Measurements from ENCODE around the gene CDC16.

The CDC16 gene

GRCh38 chr13:114212158-114212495 lies 22.6 kb upstream of the CDC16 start:
- Mint-ChIP-seq H3K27me3 (ENCODE audit: low read depth) (peaks cover 25% of the 10 kb centered on the region), H3K27ac (no peak overlapping the region), H3K9me3 (peaks cover 5% of the 10 kb centered on the region), H3K4me3 (no peak overlapping the region), H3K36me3 (ENCODE audit: low read depth) (no peaks in the 10 kb centered on the region), H3K4me1 (ENCODE audit: low read depth) (no peaks in the 10 kb centered on the region)
- no peak for DNase-seq (ENCODE audit: low spot score)

GRCh38 chr13:114213980-114214379 lies 20.7 kb upstream of the CDC16 start:
- H3K27ac Mint-ChIP-seq: no peak overlapping the region

GRCh38 chr13:114219392-114219791 lies 15.3 kb upstream of the CDC16 start:
- H3K4me1 Mint-ChIP-seq (ENCODE audit: low read depth): peaks cover 18% of the 10 kb centered on the region
- no peak for DNase-seq (ENCODE audit: low spot score)

More at GRCh38 chr13:114213980-114214379, 20.7 kb upstream of the CDC16 start:
- DNase-seq (ENCODE audit: low spot score): no peak
- no peak overlapping the region for H3K4me3 Mint-ChIP-seq
- H3K9me3 Mint-ChIP-seq: no peaks in the 10 kb centered on the region
- peaks cover 38% of the 10 kb centered on the region for H3K27me3 Mint-ChIP-seq (ENCODE audit: low read depth)
- no peaks in the 10 kb centered on the region for H3K4me1 Mint-ChIP-seq (ENCODE audit: low read depth)
- H3K36me3 Mint-ChIP-seq (ENCODE audit: low read depth): no peaks in the 10 kb centered on the region

GRCh38 chr13:114222461-114222968 lies 12.2 kb upstream of the CDC16 start:
- peaks cover 27% of the 10 kb centered on the region for H3K27me3 Mint-ChIP-seq (ENCODE audit: low read depth)
- H3K4me1 Mint-ChIP-seq (ENCODE audit: low read depth): peaks cover 36% of the 10 kb centered on the region
- no peaks in the 10 kb centered on the region for H3K9me3 Mint-ChIP-seq
- DNase-seq (ENCODE audit: low spot score): no peak
- no peaks in the 10 kb centered on the region for H3K36me3 Mint-ChIP-seq (ENCODE audit: low read depth)
- H3K27ac Mint-ChIP-seq: no peak overlapping the region
- H3K4me3 Mint-ChIP-seq: no peak overlapping the region

More at GRCh38 chr13:114219392-114219791, 15.3 kb upstream of the CDC16 start:
- Mint-ChIP-seq H3K27ac (no peak overlapping the region), H3K4me3 (no peak overlapping the region), H3K36me3 (ENCODE audit: low read depth) (no peaks in the 10 kb centered on the region), H3K9me3 (no peaks in the 10 kb centered on the region), H3K27me3 (ENCODE audit: low read depth) (peaks cover 39% of the 10 kb centered on the region)

GRCh38 chr13:114224201-114224600 lies 10.5 kb upstream of the CDC16 start:
- Mint-ChIP-seq H3K4me3 (no peak overlapping the region), H3K27me3 (ENCODE audit: low read depth) (peaks cover 16% of the 10 kb centered on the region), H3K27ac (no peak overlapping the region), H3K36me3 (ENCODE audit: low read depth) (no peaks in the 10 kb centered on the region), H3K9me3 (no peaks in the 10 kb centered on the region), H3K4me1 (ENCODE audit: low read depth) (peaks cover 36% of the 10 kb centered on the region)
- DNase-seq (ENCODE audit: low spot score): no peak

- H3K27ac Mint-ChIP-seq: no peak overlapping the region
- H3K36me3 Mint-ChIP-seq (ENCODE audit: low read depth): no peaks in the 10 kb centered on the region
Observed at GRCh38 chr13:114225610-114226009, 9.1 kb upstream of the CDC16 start.

GRCh38 chr13:114226088-114226487 lies 8.6 kb upstream of the CDC16 start:
- Mint-ChIP-seq H3K4me1 (ENCODE audit: low read depth) (peaks cover 29% of the 10 kb centered on the region), H3K36me3 (ENCODE audit: low read depth) (no peaks in the 10 kb centered on the region), H3K4me3 (no peak overlapping the region), H3K9me3 (no peaks in the 10 kb centered on the region), H3K27me3 (ENCODE audit: low read depth) (peaks cover 24% of the 10 kb centered on the region), H3K27ac (no peak overlapping the region)
- no peak for DNase-seq (ENCODE audit: low spot score)

More at GRCh38 chr13:114225610-114226009, 9.1 kb upstream of the CDC16 start:
- H3K4me3 Mint-ChIP-seq: no peak overlapping the region
- H3K4me1 Mint-ChIP-seq (ENCODE audit: low read depth): peaks cover 29% of the 10 kb centered on the region
- DNase-seq (ENCODE audit: low spot score): no peak
- no peaks in the 10 kb centered on the region for H3K9me3 Mint-ChIP-seq
- peaks cover 22% of the 10 kb centered on the region for H3K27me3 Mint-ChIP-seq (ENCODE audit: low read depth)

GRCh38 chr13:114226699-114227323 lies 7.9 kb upstream of the CDC16 start:
- H3K9me3 Mint-ChIP-seq: no peaks in the 10 kb centered on the region
- H3K4me1 Mint-ChIP-seq (ENCODE audit: low read depth): peaks cover 24% of the 10 kb centered on the region
- H3K4me3 Mint-ChIP-seq: no peak overlapping the region
- H3K27ac Mint-ChIP-seq: no peak overlapping the region
- peak; percentile 74 for DNase-seq (ENCODE audit: low spot score)
- peaks cover 24% of the 10 kb centered on the region for H3K27me3 Mint-ChIP-seq (ENCODE audit: low read depth)
- no peaks in the 10 kb centered on the region for H3K36me3 Mint-ChIP-seq (ENCODE audit: low read depth)

GRCh38 chr13:114227528-114227927 lies 7.2 kb upstream of the CDC16 start:
- Mint-ChIP-seq H3K4me3 (no peak overlapping the region), H3K4me1 (ENCODE audit: low read depth) (peaks cover 19% of the 10 kb centered on the region), H3K9me3 (no peaks in the 10 kb centered on the region), H3K27ac (no peak overlapping the region), H3K36me3 (ENCODE audit: low read depth) (no peaks in the 10 kb centered on the region), H3K27me3 (ENCODE audit: low read depth) (peaks cover 21% of the 10 kb centered on the region)
- no peak for DNase-seq (ENCODE audit: low spot score)

GRCh38 chr13:114228176-114228575 lies 6.5 kb upstream of the CDC16 start:
- Mint-ChIP-seq H3K9me3 (no peaks in the 10 kb centered on the region), H3K27ac (no peak overlapping the region), H3K27me3 (ENCODE audit: low read depth) (peaks cover 21% of the 10 kb centered on the region), H3K36me3 (ENCODE audit: low read depth) (no peaks in the 10 kb centered on the region), H3K4me1 (ENCODE audit: low read depth) (peaks cover 19% of the 10 kb centered on the region), H3K4me3 (no peak overlapping the region)
- DNase-seq (ENCODE audit: low spot score): no peak

GRCh38 chr13:114229506-114229905 lies 5.2 kb upstream of the CDC16 start:
- Mint-ChIP-seq H3K27ac (no peak overlapping the region), H3K4me3 (no peak overlapping the region), H3K4me1 (ENCODE audit: low read depth) (peaks cover 22% of the 10 kb centered on the region), H3K9me3 (no peaks in the 10 kb centered on the region), H3K36me3 (ENCODE audit: low read depth) (no peaks in the 10 kb centered on the region), H3K27me3 (ENCODE audit: low read depth) (peaks cover 21% of the 10 kb centered on the region)
- no peak for DNase-seq (ENCODE audit: low spot score)

- Mint-ChIP-seq H3K36me3 (ENCODE audit: low read depth) (no peaks in the 10 kb centered on the region), H3K4me1 (ENCODE audit: low read depth) (peaks cover 18% of the 10 kb centered on the region), H3K27ac (no peak overlapping the region), H3K9me3 (no peaks in the 10 kb centered on the region), H3K27me3 (ENCODE audit: low read depth) (peaks cover 17% of the 10 kb centered on the region), H3K4me3 (no peak overlapping the region)
- DNase-seq (ENCODE audit: low spot score): no peak
Observed at GRCh38 chr13:114230117-114230516, 4.6 kb upstream of the CDC16 start.

GRCh38 chr13:114230575-114230974 lies 4.1 kb upstream of the CDC16 start:
- Mint-ChIP-seq H3K9me3 (no peaks in the 10 kb centered on the region), H3K4me3 (no peak overlapping the region), H3K4me1 (ENCODE audit: low read depth) (peaks cover 20% of the 10 kb centered on the region), H3K27ac (no peak overlapping the region), H3K36me3 (ENCODE audit: low read depth) (no peaks in the 10 kb centered on the region), H3K27me3 (ENCODE audit: low read depth) (peaks cover 17% of the 10 kb centered on the region)
- DNase-seq (ENCODE audit: low spot score): no peak

- Mint-ChIP-seq H3K36me3 (ENCODE audit: low read depth) (peaks cover 6% of the 10 kb centered on the region), H3K9me3 (no peaks in the 10 kb centered on the region), H3K27ac (no peak overlapping the region), H3K4me1 (ENCODE audit: low read depth) (peaks cover 16% of the 10 kb centered on the region), H3K4me3 (no peak overlapping the region), H3K27me3 (ENCODE audit: low read depth) (peaks cover 17% of the 10 kb centered on the region)
- no peak for DNase-seq (ENCODE audit: low spot score)
Observed at GRCh38 chr13:114231886-114232285, 2.8 kb upstream of the CDC16 start.

GRCh38 chr13:114234266-114234644 lies 442 bp upstream of the CDC16 start:
- Mint-ChIP-seq H3K4me1 (ENCODE audit: low read depth) (peaks cover 18% of the 10 kb centered on the region), H3K27ac (peak overlapping the region; percentile 76), H3K4me3 (peak overlapping the region; percentile 84), H3K9me3 (no peaks in the 10 kb centered on the region), H3K27me3 (ENCODE audit: low read depth) (peaks cover 12% of the 10 kb centered on the region), H3K36me3 (ENCODE audit: low read depth) (peaks cover 21% of the 10 kb centered on the region)
- DNase-seq (ENCODE audit: low spot score): no peak

Data from T-helper 2 cell treated with Interferon-gamma antibody and Interleukin-4, amounts not matched to agents 5 μg/mL and 100 μg/mL, for 36 hours (primary cell).